ENCODE data around the gene JAKMIP1.
"Not testable (repeated sequence)": the region's sequence is repeated elsewhere in the genome, so short reads cannot be mapped to it uniquely, and the experiment has no call there.

Gene JAKMIP1

GRCh38 chr4:6013564-6013963 is 186.8 kb downstream of the JAKMIP1 start:
- no peak for DNase-seq (ENCODE audit: low read depth, low spot score)

GRCh38 chr4:6012200-6012599 is 188.1 kb downstream of the JAKMIP1 start:
- no peak for DNase-seq (ENCODE audit: low read depth, low spot score)

- DNase-seq (ENCODE audit: low read depth, low spot score): no peak
Observed at GRCh38 chr4:6011686-6012085, 188.7 kb downstream of the JAKMIP1 start.

- DNase-seq (ENCODE audit: low read depth, low spot score): no peak
Observed at GRCh38 chr4:6011271-6011671, 189.1 kb downstream of the JAKMIP1 start.

- no peak for DNase-seq (ENCODE audit: low read depth, low spot score)
Observed at GRCh38 chr4:6010789-6011188, 189.6 kb downstream of the JAKMIP1 start.

- no peak for DNase-seq (ENCODE audit: low read depth, low spot score)
Observed at GRCh38 chr4:6009452-6009851, 190.9 kb downstream of the JAKMIP1 start.

- no peak for DNase-seq (ENCODE audit: low read depth, low spot score)
Observed at GRCh38 chr4:6008766-6009385, 191.5 kb downstream of the JAKMIP1 start.

GRCh38 chr4:6008092-6008551 is 192.2 kb downstream of the JAKMIP1 start:
- no peak for DNase-seq (ENCODE audit: low read depth, low spot score)

GRCh38 chr4:6005175-6005574 is 195.2 kb downstream of the JAKMIP1 start:
- DNase-seq (ENCODE audit: low read depth, low spot score): no peak

- not testable (repeated sequence) for DNase-seq (ENCODE audit: low read depth, low spot score)
Observed at GRCh38 chr4:6003485-6003884, 196.9 kb downstream of the JAKMIP1 start.

GRCh38 chr4:6002926-6003325 is 197.4 kb downstream of the JAKMIP1 start:
- DNase-seq (ENCODE audit: low read depth, low spot score): no peak

- DNase-seq (ENCODE audit: low read depth, low spot score): no peak
Observed at GRCh38 chr4:6002492-6002833, 197.9 kb downstream of the JAKMIP1 start.

- no peak for DNase-seq (ENCODE audit: low read depth, low spot score)
Observed at GRCh38 chr4:6001680-6002491, 198.5 kb downstream of the JAKMIP1 start.

- no peak for DNase-seq (ENCODE audit: low read depth, low spot score)
Observed at GRCh38 chr4:5999830-6000365, 200.5 kb downstream of the JAKMIP1 start.

GRCh38 chr4:5999356-5999755 is 201.0 kb downstream of the JAKMIP1 start:
- DNase-seq (ENCODE audit: low read depth, low spot score): no peak

GRCh38 chr4:5998333-5998936 is 201.9 kb downstream of the JAKMIP1 start:
- peak; percentile 85 for DNase-seq (ENCODE audit: low read depth, low spot score)

GRCh38 chr4:5996641-5997040 is 203.7 kb downstream of the JAKMIP1 start:
- no peak for DNase-seq (ENCODE audit: low read depth, low spot score)

GRCh38 chr4:5995901-5996623 is 204.3 kb downstream of the JAKMIP1 start:
- no peak for DNase-seq (ENCODE audit: low read depth, low spot score)

GRCh38 chr4:5993876-5994811 is 206.2 kb downstream of the JAKMIP1 start:
- DNase-seq (ENCODE audit: low read depth, low spot score): no peak

GRCh38 chr4:5993346-5993745 is 207.0 kb downstream of the JAKMIP1 start:
- DNase-seq (ENCODE audit: low read depth, low spot score): not testable (repeated sequence)

- DNase-seq (ENCODE audit: low read depth, low spot score): no peak
Observed at GRCh38 chr4:5992828-5993321, 207.5 kb downstream of the JAKMIP1 start.

Data from astrocyte of the hippocampus (primary cell).